Vagina (tissue), 2 donors: ENCODE data around the gene KRTAP1-3.

ENCODE experiments used
- CTCF ChIP-seq, 3 experiments: fragments of 450-650 bp in 2 of 3; fragments of 200-600 bp in 1 of 3; sonication (generic) in 1 of 3; IDR thresholded peaks; one replicate each; pipeline ENCODE4 v1.5.1; 2017 to 2019; ENCODE audit warnings: antibody characterized with exemption in 3 of 3, mild to moderate bottlenecking in 2 of 3, moderate library complexity in 2 of 3
- POLR2A ChIP-seq, 2 donors: fragments of 450-650 bp; IDR thresholded peaks; one replicate each; pipeline ENCODE4 v1.6.1; 2017; ENCODE audit warnings: antibody characterized with exemption in 2 of 2, mild to moderate bottlenecking in 2 of 2, moderate library complexity in 2 of 2
- POLR2AphosphoS5 ChIP-seq, 2 donors: sonication (generic); formaldehyde crosslinking; IDR thresholded peaks; one replicate each; pipeline ENCODE4 v1.9.0; 2017; ENCODE audit warnings: antibody characterized with exemption in 2 of 2, mild to moderate bottlenecking in 2 of 2, low read depth in 1 of 2; ENCODE audit not compliant: insufficient read depth in 1 of 2

- TF ChIP-seq CTCF (IDR thresholded peaks at IDR 0.05), result no peak
- TF ChIP-seq POLR2AphosphoS5 (IDR thresholded peaks at IDR 0.05; ENCODE audit: insufficient read depth in 1 of 2, low read depth in 1 of 2), result no peak
- TF ChIP-seq POLR2A (IDR thresholded peaks at IDR 0.05), result no peak
These were observed 14.3 kb downstream of the KRTAP1-3 start for GRCh38 chr17:41020336-41020735.
